GM19395 (cell line): ENCODE data around the gene SAMMSON.

Experiments
- ATAC-seq: cut with Tn5 transposase; IDR thresholded peaks from one replicate; pipeline ENCODE4 v1.9.1; 2021; ENCODE audit warnings: mild to moderate bottlenecking, moderate library complexity; ENCODE audit not compliant: unreplicated experiment

SAMMSON gene

GRCh38 chr3:70085613-70086012 lies 86.1 kb downstream of the SAMMSON start:
- no peak for ATAC-seq

- no peak for ATAC-seq
These were observed 86.8 kb downstream of the SAMMSON start for GRCh38 chr3:70086336-70086735.

GRCh38 chr3:70090322-70090913 lies 90.9 kb downstream of the SAMMSON start:
- ATAC-seq, result no peak

GRCh38 chr3:70094197-70094596 lies 94.7 kb downstream of the SAMMSON start:
- no peak for ATAC-seq

GRCh38 chr3:70095260-70095659 lies 95.7 kb downstream of the SAMMSON start:
- no peak for ATAC-seq

- ATAC-seq, result peak; percentile 97
These were observed 97.0 kb downstream of the SAMMSON start for GRCh38 chr3:70096376-70097066.

- no peak for ATAC-seq
These were observed 97.6 kb downstream of the SAMMSON start for GRCh38 chr3:70097084-70097483.

- ATAC-seq, result no peak
These were observed 108.5 kb downstream of the SAMMSON start for GRCh38 chr3:70108072-70108471.

GRCh38 chr3:70108546-70108945 lies 109.0 kb downstream of the SAMMSON start:
- no peak for ATAC-seq

GRCh38 chr3:70110066-70110465 lies 110.5 kb downstream of the SAMMSON start:
- ATAC-seq, result no peak

GRCh38 chr3:70111411-70111810 lies 111.9 kb downstream of the SAMMSON start:
- no peak for ATAC-seq

- ATAC-seq, result no peak
These were observed 113.2 kb downstream of the SAMMSON start for GRCh38 chr3:70112751-70113150.

GRCh38 chr3:70114431-70114830 lies 114.9 kb downstream of the SAMMSON start:
- ATAC-seq, result no peak

- no peak for ATAC-seq
These were observed 120.3 kb downstream of the SAMMSON start for GRCh38 chr3:70119879-70120278.
